HUES6 (cell line): ENCODE measurements around the gene ERGIC1.
"Not testable (repeated sequence)": the region's sequence is repeated elsewhere in the genome, so short reads cannot be mapped to it uniquely, and the experiment has no call there.

ENCODE experiments used
- H3K27ac ChIP-seq: 2 replicates; pipeline ENCODE4 v1.7.0; 2013; ENCODE audit warnings: low read depth, mild to moderate bottlenecking, low read length, inconsistent platforms
- H3K27me3 ChIP-seq: 2 replicates; pipeline ENCODE4 v1.6.1; 2013; ENCODE audit warnings: low read length; ENCODE audit not compliant: control insufficient read depth, insufficient read depth
- H3K36me3 ChIP-seq: 2 replicates; pipeline ENCODE4 v1.6.1; 2013; ENCODE audit warnings: low read length; ENCODE audit not compliant: control insufficient read depth, insufficient read depth
- H3K4me1 ChIP-seq: 2 replicates; pipeline ENCODE4 v1.6.1; 2013; ENCODE audit warnings: low read length; ENCODE audit not compliant: control insufficient read depth, insufficient read depth
- H3K4me3 ChIP-seq: 2 replicates; pipeline ENCODE4 v1.5.1; 2013; ENCODE audit warnings: low read depth, low read length
- H3K9ac ChIP-seq: one replicate; pipeline ENCODE4 v1.6.1; 2013; ENCODE audit warnings: mild to moderate bottlenecking, low read length
- H3K9me3 ChIP-seq: 2 replicates; pipeline ENCODE4 v1.6.1; 2013; ENCODE audit warnings: low read depth, low read length; ENCODE audit not compliant: control insufficient read depth, insufficient read depth

Gene ERGIC1

DNA sequence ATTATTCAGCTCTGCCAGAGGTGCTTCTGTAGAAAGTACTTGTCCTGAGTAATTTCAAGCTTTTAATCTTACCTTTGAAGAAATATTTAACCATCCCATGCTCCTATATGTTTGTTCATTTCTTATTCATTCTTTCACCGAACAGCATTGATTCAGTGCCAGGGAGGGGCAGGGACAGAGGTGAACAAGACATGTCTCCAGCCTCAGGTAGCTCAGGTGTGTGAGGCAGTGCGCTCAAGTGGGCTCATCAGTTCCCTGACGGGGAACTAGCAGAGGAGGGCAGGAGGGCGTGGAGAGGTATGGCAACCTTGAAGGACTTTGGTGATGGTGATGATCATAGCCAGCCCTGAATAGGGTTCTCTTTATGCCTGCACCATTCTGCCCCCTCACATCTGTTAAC lies 25.9 kb downstream of the ERGIC1 start:
- H3K27ac ChIP-seq, result no peak overlapping the region
- H3K4me1 ChIP-seq, result peaks cover 9% of the 10 kb centered on the region

DNA sequence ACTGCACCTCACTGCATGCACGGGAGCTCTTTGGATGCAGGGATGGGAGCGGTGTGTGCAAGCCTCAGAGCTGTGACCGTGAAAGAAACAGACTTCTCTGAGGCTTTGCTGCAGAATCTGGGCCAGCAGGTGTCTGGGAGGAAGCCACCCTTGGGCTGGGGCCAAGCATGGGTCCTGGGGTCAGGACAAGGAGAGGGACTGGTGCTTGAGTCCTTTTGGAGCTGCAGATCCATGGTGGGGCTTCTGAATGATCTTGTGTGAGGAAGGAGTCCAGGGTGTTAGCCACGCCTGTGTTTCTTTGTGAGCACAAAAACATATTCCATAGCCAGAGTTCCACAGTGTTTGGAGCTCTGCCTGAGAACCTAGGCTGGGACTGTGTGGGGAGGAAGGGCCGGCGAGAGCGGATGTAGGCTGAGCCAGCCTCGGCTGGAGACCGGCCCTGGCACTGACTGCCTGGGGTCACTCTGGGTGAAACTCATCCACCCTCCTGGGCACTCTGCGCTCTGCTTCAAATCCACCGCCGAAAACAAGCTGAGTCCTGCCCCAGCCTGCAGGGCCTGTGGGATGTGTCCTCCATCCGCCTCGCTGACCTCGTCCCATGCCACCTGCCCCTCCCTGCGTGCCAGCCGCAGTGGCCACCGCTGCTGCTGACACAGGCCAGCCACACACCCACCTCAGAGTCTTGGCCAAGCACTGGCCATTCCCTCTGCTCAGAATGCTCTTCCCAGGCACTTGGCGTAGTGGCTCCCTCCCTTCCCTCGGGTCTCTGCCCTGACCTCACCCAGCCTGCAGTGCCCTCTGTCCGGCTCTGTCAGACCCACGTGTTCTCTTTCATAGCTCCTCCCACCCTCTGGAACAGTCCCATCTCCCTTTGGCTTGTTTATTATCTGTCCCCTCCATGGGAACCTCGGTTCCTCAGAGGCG lies 26.7 kb downstream of the ERGIC1 start:
- Histone ChIP-seq H3K4me1 (peaks cover 9% of the 10 kb centered on the region), H3K9ac (no peak overlapping the region), H3K9me3 (no peaks in the 10 kb centered on the region), H3K4me3 (no peak overlapping the region), H3K27ac (no peak overlapping the region), H3K27me3 (no peaks in the 10 kb centered on the region), H3K36me3 (no peaks in the 10 kb centered on the region)

More for the DNA sequence above, 25.9 kb downstream of the ERGIC1 start:
- H3K9me3 ChIP-seq, result no peaks in the 10 kb centered on the region
- H3K4me3 ChIP-seq, result no peak overlapping the region
- no peak overlapping the region for H3K9ac ChIP-seq
- peaks cover 6% of the 10 kb centered on the region; the same call in 1 of the 2 replicates for H3K36me3 ChIP-seq
- no peaks in the 10 kb centered on the region for H3K27me3 ChIP-seq

GRCh38 chr5:172861461-172861860 lies 27.4 kb downstream of the ERGIC1 start:
- no peaks in the 10 kb centered on the region for H3K9me3 ChIP-seq
- H3K27me3 ChIP-seq, result no peaks in the 10 kb centered on the region
- no peak overlapping the region for H3K27ac ChIP-seq
- H3K36me3 ChIP-seq, result no peaks in the 10 kb centered on the region
- no peak overlapping the region for H3K9ac ChIP-seq
- H3K4me1 ChIP-seq, result peaks cover 15% of the 10 kb centered on the region
- H3K4me3 ChIP-seq, result no peak overlapping the region

DNA sequence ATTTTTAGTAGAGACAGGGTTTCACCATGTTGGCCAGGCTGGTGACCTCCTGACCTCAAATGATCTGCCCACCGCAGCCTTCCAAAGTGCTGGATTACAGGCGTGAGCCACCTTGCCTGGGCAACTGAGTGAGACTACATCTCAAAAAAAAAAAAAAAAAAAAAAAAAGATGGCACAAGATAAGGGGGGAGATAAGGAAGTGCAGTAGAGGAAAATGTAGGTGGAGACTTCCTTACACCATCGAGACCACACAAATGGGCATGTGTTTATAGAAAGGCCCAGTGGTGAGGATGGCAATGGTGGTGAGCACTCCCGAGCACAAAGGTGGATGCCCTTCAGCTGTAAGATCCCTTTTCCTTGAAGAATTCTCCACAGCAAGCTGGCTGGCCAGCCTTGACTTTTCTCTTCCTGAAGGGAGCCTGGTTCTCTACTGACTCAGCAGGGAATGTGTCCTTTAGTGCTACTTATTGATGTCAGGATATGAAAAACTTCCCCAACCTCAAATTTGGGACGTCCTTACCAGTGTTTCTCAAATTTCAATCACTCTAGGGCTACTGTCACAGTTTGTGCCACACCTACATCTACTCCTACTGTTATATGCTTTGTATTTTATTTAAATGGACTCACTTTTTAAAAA lies 28.2 kb downstream of the ERGIC1 start:
- H3K4me1 ChIP-seq, result peaks cover 23% of the 10 kb centered on the region
- H3K27me3 ChIP-seq, result no peaks in the 10 kb centered on the region
- H3K9ac ChIP-seq, result no peak overlapping the region
- no peaks in the 10 kb centered on the region for H3K36me3 ChIP-seq
- H3K27ac ChIP-seq, result no peak overlapping the region
- H3K9me3 ChIP-seq, result no peaks in the 10 kb centered on the region
- no peak overlapping the region for H3K4me3 ChIP-seq

DNA sequence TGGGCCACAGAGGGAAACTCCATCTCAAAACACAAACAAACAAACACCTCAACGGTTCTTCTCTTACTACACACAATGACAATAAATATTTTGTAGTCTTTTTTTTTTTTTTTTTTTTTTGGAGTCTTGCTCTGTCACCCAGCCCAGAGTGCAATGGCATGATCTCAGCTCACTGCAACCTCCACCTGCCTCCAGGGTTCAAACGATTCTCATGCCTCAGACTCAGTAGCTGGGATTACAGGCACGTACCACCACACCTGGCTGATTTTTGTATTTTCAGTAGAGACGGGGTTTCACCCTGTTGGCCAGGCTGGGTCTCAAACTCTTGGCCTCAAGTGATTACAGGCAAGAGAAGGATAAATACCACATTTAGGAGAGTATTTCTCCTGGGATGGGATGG lies 30.1 kb downstream of the ERGIC1 start:
- not testable (repeated sequence) for H3K9ac ChIP-seq, H3K27ac ChIP-seq, H3K36me3 ChIP-seq, H3K9me3 ChIP-seq, H3K27me3 ChIP-seq, H3K4me3 ChIP-seq
- H3K4me1 ChIP-seq, result peaks cover 42% of the 10 kb centered on the region

DNA sequence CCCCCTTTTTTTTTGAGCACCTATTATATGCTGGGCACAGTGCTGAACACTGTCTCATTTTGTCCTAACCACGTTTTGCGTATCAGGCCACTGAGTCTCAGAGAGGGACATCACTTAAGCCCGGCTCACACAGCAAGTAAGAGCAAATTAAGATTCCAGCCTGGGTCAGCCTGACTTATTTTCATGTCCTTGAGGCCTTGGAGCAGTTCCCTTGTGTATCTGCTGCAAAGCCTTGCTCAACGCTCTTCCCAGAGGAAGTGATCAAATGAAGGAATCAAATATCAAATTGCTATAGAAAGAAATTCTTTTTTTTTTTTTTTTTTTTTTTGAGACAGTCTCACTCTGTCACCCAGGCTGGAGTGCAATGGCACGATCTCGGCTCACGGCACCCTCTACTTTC lies 30.7 kb downstream of the ERGIC1 start:
- Histone ChIP-seq H3K36me3 (no peaks in the 10 kb centered on the region), H3K27me3 (no peaks in the 10 kb centered on the region), H3K4me1 (peaks cover 43% of the 10 kb centered on the region), H3K9me3 (no peaks in the 10 kb centered on the region), H3K27ac (no peak overlapping the region), H3K4me3 (no peak overlapping the region), H3K9ac (no peak overlapping the region)

GRCh38 chr5:172866378-172866777 lies 32.3 kb downstream of the ERGIC1 start:
- no peak overlapping the region for H3K9ac ChIP-seq
- H3K4me3 ChIP-seq, result no peak overlapping the region
- no peaks in the 10 kb centered on the region for H3K9me3 ChIP-seq
- no peaks in the 10 kb centered on the region for H3K36me3 ChIP-seq
- no peaks in the 10 kb centered on the region for H3K27me3 ChIP-seq
- peaks cover 49% of the 10 kb centered on the region for H3K4me1 ChIP-seq
- no peak overlapping the region; the same call in 1 of the 2 replicates for H3K27ac ChIP-seq

DNA sequence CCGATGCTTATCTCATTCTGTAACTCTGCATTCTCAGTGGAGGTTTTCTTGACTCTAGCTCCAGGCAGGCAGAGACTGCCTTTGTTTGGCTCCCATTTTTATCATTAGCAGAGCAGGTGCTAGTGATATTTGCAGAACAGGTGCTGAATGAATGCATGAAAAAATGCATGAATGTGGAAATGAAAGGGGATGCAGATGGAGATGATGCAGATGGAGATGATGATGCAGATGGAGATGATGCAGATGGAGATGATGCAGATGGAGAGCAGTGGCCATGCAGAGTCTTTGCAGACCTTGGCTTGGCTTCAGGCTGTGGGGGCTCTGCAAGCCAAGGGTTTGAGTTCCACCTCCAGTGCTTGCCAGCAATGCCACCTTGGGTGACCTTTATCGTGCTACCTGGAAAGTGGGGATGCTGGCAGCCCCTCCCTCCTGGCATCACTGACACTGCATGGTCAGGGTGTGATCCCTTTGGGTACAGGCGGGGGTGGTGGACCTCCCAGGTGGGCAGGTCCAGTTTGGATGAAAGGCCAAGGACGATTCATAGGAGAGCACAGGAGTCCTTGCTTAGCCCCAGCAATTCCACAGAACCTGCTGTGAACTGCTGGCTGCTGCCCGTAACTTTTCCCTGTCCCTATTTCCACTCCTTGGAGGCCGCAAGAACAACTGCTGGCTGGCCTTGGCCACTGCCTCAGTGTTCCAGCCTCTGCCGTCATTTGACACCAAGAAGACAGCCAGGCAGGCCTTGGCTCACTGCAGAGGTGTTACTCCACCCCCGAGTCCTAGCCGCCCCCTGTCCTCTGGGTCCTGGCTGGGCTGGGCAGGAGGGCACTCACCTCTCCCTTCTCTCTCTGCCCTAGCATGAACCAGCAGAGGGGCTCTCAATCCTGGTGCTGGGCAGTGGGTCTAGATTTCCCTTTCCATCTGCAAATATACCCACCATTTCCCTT lies 33.0 kb downstream of the ERGIC1 start:
- Histone ChIP-seq H3K36me3 (0 out of 2 replicates have a peak, but pooled peaks cover 3% of the 10 kb centered on the region), H3K9ac (no peak overlapping the region), H3K4me1 (peaks cover 49% of the 10 kb centered on the region)

GRCh38 chr5:172867761-172868435 lies 33.8 kb downstream of the ERGIC1 start:
- H3K27me3 ChIP-seq, result no peaks in the 10 kb centered on the region
- H3K36me3 ChIP-seq, result 0 out of 2 replicates have a peak, but pooled peaks cover 3% of the 10 kb centered on the region
- no peak overlapping the region for H3K9ac ChIP-seq
- no peak overlapping the region for H3K27ac ChIP-seq
- peaks cover 43% of the 10 kb centered on the region for H3K4me1 ChIP-seq
- H3K4me3 ChIP-seq, result no peak overlapping the region
- no peaks in the 10 kb centered on the region for H3K9me3 ChIP-seq

More for the DNA sequence above, 33.0 kb downstream of the ERGIC1 start:
- Histone ChIP-seq H3K9me3 (no peaks in the 10 kb centered on the region), H3K4me3 (no peak overlapping the region), H3K27me3 (no peaks in the 10 kb centered on the region), H3K27ac (no peak overlapping the region; the same call in 1 of the 2 replicates)

- H3K36me3 ChIP-seq, result 0 out of 2 replicates have a peak, but pooled peaks cover 3% of the 10 kb centered on the region
- no peak overlapping the region for H3K9ac ChIP-seq
- no peaks in the 10 kb centered on the region for H3K9me3 ChIP-seq
- no peak overlapping the region for H3K4me3 ChIP-seq
- peaks cover 40% of the 10 kb centered on the region for H3K4me1 ChIP-seq
- H3K27me3 ChIP-seq, result no peaks in the 10 kb centered on the region
- H3K27ac ChIP-seq, result no peak overlapping the region
Measured at GRCh38 chr5:172868436-172868923, 34.4 kb downstream of the ERGIC1 start.
